ENCODE data around the gene OPHN1.

OPHN1 gene

DNA sequence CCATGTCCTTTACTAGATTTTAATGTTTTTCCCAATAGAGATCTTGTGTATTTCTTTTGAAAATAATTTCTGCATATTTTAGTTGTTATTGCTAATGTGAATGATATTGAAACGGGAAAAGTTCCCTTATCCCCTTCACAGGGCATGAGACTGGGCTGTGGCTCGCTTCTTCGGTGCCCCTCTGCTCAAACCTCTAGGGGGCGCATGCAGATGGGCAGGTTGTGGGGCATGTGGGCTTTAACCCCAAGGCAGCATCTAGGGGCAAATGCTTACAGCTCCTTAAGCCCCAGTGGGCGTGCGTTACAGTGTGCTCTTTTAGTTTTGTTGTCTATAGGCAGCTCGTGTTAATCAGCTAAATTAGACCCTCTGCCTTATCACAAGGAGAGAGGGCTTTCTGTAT, 194.7 kb downstream of the OPHN1 start:
- DNase-seq = no peak

DNA sequence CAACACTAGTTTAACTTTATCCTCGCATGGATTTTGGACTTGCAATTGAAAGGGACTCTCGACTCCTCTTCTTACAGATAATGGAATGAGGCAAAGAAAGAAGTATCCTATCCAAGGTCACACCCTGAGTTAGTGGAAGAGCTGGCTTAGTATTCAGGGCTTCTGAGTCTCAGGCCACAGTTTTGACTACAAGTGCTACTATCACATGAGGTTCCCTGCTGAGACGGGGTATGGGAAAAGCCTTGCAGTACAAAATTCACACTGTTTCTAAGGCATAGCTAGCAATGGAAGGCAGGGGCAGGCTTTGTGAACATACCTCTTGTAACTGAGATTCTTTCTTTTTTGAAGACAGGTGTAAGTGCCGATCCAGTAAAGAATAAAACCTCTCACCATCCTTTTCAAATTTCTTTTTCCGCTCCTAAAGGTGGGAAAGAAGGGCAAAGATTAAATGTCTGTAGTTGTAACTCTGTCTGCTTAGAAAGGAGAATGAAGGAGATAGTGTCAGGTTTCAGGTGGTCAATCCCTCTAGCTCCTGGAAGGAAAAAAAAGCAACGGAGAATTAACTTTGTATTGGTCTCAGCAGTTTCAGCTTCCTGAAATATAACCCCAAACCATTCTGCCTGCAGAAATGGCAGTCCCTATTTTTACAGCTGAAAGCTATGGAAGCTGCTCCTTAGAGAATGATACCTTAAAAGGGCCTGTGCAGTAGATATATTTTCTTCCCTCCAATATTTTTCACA, 199.0 kb downstream of the OPHN1 start:
- DNase-seq = no peak

DNA sequence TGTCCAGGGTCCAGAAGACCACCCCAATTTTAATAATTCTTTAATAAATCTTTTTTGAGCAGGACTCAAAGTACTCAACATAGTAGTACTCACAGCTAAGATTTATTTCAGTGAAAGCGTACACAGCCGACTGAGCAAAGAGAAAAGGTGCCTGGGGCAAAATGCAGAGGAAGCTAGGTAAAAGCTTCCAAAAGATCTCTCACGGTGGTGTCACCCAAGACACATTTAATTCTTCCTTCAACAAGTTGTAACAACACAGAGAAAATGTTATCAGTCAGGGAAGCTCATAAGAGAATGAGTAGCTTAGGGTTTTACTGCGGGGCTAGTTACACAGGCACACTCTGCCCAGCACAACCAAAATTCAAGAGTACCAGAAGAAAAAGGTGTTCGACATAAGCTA, 201.1 kb downstream of the OPHN1 start:
- no peak for DNase-seq

DNA sequence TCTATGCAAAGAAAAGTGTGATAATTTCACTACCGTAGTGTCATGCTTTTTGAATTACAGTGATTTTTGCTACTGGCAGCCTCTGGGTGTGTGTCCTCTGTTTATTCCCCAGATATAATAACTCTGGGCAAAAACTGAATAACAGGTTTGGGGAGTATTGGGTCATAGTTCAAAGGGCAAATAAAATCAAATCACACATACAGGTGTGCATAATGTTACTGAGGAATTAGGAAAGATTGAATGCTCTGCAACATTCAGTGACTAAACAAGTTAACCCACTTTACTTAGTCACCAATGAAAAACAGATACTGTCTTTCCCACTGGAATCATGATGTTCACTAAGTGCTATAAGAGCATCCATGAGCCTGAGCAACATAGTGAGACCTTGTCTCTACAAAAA, 224.3 kb downstream of the OPHN1 start:
- no peak for DNase-seq

DNA sequence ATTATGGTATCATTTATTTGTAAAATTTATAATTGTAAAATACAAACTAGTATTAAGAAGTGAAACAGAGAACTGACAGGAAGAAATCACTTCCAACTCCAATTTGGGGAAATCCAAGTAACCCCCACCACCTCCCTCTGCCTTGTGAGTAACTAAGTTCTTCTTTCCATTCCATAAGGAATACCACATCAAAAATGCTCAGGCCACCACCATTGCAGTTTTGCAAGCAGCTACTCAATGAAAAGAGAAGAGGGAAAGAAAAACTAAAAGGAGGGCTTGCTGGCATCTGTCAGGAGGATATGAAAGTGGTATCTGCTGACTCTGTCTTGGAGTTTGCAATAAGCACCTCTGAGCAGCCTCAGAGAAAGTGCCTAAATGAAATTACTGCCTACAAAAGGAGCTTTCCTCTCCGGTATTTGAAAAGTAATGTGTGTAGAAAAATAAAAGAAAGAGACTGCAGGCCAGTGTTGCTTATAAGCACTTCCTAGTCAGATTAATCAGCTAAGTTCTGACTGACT, 228.7 kb downstream of the OPHN1 start:
- DNase-seq = no peak

DNA sequence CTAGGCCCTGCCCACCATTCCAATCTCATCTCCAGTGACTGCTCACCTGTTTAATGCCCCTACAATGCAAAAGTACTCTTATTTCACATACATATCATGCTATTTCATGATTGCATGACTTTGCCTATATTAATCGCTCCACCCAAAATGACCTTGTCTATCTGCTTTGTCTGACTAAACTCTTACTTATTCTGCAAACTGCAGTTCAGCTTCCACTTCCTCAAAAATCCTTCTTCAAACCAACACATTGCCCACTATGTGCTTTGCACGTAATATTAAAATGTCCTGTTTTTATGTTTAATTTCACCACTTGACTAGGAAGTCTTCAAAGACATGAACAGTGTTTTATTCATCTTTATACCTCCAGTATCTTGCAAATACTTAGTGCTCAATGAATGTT, 229.6 kb downstream of the OPHN1 start:
- DNase-seq = no peak

DNA sequence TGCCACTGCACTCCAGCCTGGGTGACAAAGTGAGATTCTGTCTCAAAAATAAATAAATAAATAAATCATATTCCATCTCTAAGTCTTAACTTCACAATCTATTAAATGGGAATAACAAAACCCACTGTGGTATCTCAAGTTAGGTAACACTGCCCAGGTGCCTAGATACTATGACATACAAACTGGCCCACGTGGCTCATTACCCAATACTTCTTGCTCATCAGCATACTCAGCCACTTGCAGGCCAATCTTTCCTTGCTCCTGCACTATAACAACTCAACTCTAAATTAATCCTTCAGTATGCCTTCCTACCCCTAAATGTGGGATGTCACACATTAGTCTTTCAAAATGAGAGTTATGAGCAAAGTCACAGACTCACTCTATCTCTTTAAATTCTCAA, 230.1 kb downstream of the OPHN1 start:
- DNase-seq = no peak

DNA sequence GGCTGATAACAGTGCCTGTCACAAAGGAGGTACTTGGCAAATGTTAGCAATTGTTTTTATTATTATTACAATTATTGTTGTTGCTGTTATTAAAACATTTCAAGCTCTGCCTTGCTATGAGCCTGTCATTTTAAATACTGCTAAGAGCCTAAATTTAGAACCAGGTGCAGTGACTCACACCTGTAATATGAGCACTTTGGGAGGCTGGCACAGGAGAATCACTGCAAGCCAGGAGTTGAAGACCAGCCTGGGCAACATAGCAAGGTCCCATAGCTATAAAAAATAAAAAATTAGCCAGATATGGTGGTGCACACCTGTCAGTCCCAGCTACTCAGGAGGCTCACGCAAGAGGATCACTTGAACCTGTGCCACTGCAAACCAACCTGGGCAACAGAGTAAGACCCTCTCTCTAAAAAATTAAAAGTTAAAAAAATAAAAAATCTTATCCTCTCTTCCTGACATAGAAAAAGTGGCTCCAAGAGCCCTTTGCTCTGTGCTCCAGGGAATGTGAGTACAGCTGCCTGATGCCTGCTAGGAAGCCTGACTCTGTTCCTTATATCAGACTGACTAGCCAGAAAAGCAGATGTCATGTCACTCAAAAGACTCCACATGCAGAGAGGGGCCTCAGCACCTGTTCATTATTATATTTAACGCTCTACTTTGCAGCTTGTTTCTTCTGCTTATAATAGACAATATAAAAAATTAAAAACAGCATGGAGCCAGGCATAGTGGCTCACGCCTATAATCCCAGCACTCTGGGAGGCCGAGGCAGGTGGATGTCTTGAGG, 234.0 kb downstream of the OPHN1 start:
- DNase-seq = no peak

DNA sequence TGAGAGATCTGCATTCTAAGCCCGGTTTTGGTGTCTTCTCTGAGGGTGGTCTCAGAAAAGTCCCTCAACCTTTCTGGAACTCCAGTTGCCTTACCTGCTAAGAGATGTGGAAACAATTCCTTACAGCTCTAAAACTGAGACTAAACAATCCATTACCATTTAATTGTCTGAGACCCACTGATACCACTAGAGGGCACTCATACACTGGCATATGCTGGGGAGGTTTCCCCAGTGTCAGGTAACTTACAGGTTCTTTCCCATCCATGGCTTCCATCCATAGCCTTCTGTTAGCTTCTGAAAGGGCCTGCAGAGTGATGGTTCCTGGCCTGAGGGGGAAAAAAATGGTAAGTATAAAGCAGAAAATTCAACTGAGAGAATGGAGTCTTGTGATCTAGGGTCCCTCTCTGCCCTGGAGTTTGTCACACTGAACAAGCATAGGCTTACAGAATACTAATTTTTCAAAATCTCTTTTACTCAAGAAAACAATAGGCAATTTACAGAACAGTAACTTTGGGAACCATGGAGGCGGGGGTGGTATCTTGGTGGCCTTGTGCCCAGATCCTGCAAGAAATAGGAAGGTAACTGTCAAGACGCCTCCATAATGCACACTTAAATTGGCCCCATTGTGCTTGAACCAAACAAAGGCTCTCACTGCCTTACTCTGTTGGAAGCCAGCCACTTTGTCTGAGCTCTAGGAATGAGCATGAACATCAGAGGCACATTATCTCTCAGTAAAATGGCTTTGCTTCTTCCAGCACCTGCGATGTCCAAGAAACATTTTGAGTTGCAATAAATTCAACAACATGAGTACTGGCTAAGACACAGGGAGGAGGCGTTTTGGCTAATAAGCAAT, 236.1 kb downstream of the OPHN1 start:
- DNase-seq = peak; percentile 57

DNA sequence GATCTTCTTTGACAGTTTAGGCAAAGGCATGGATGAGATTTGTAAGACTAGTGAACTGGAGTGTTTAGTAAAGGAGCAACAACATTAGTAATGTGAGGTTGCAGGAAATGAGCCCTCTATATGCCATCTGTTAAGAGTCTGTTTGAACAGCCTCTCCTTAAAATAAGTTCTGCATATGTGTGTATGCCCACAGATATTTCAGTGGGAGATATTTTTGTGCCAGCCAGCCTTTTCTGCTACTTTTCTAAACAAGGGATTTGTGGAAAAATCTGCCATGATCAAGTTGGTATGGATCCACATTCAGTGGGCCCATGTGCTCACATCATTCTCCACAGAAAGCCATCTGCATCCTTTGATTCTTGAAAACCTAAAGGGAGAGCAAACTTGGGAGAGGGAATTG, 237.7 kb downstream of the OPHN1 start:
- DNase-seq = no peak

DNA sequence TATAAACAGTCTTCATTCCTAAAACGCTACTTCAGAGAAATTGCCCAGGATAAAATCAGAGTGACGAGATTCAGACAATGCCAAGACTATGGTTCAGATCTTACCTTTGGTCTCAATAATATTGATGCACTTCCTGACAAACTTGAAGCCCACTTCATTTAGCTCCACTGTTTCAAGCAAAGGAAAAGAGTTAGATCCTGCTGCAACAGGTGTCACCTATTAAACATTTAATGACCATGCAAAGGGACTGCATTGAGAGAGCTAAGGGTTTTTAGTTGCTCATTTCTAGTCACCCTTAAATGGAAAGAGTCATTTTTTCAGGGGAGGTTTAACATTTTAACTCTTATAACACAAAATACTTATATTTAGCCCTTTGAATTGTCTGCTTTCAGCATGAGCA, 239.5 kb downstream of the OPHN1 start:
- no peak for DNase-seq

DNA sequence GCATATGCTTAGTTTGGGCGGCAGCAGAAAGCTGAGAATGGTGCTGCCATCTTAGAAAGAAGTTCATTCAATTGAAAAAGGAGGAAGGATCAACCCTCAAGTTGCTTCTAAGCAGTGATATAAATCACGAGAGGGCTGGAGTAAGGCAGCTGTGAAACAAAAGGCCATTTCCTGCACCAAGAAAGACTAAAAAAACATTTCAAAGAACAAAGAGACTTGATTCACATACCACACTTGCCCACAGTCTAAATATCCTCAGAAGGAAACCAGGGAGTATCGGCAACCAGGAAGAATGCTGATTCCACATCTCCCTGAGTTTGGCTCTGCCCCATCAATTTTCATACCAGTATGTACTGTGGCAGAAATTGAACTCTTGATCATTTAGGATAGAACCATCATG, 240.1 kb downstream of the OPHN1 start:
- DNase-seq = no peak

DNA sequence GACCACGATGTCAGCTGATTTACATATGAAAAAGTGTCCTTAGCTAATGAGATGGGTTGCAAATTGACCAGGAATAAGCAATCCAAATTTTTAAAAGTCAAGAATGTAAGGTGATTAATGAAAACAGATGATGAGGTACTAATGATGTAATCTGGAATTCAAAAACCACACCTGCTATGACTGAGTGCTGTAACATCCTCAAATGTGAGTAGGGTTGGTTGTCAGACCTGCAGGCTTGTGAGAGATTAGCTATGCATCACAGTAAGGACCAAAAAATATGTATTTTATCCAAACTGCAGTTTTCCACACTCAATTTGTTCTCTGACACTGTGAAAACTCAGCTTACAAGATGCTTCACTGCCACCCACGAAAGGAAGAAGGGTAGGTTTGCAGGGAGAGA, 242.5 kb downstream of the OPHN1 start:
- DNase-seq = no peak

DNA sequence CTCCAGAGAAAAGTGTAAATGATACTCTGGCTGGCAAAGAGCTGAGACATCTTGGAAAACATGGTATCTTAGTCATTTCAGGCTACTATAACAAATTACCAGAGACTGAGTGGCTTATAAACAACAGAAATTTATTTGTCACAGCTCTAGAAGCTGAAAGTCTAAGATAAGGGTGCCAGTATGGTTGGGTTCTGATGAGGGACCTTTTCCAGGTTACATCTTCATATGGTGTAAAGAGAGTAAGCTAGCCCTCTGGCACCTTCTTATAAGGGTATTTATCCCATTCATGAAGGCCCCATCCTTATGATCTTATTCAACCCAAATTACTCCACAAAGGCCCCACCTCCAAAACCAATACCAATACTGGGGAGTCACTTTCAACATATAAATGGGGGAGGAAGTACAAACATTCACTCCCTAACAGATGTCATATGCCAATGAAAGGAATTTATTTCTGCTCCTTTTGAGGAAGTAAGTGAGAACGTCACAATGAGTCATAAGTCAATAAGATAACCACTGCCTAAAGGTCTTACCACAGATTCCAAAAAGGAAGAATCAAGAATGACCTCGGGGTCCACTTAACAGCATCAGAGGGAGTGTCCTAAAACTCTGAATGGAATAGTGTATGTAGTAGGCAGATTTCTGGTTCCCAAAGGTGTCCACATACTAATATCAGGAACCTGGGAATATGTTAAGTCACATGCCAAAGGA, 246.6 kb downstream of the OPHN1 start:
- no peak for DNase-seq

DNA sequence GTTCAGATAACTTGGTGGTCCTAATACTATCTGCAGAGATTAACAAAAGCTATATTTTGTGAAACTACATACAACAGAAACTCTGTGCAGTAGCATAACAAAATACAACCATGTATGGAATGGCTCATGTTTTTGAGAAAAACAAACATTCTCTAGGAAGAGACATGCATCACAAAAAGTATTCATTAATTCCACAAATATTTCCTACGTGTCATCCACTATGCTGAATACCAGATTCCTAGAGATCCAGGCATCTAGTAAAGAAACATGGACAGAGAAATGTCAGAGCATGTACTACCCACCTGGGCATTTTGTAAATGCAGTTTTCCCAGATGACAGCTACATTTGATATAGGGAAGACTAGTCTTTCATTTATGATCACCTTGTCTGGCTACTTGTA, 248.1 kb downstream of the OPHN1 start:
- DNase-seq = no peak

DNA sequence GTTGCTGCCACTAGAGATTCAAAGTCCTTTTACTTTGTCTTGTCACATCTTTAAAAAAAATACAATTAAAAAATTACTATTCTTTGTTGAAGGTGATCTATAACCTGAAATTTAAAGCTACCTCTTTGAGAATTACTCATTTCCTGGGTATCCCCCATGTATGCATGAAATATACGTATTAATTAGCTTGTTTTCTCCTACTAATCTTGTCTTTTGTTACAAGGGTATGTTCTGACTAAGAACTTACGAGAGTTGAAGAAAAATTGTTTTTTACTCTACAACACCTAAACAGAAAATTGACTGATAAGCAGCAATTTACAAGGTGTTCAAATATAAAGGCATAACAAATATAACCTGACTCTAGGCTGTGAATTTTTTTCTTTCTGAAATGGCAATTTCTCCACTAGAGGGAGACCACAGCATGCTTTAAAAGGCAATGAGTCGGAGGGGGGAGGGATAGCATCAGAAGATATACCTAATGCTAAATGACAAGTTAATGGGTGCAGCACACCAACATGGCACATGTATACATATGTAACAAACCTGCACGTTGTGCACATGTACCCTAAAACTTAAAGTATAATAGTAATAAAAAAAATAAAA, 249.6 kb downstream of the OPHN1 start:
- no peak for DNase-seq

DNA sequence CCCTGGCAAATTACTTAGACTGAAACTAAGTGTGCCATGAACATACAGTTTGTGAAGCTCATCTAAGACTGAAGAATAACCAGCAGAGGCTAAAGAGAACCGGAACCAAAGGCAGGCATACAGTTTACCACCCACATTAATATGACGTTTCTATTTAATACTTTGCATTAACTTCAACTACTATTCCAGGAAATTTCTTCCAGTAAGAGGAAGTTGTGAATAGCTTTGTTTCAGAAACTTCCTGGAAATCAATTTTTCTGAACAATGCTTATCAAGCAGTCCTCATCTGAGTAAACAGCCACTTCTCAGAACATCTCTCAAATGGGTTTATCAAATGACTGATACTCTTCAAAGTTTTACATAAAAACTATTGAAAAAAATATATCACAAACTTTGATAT, 252.7 kb downstream of the OPHN1 start:
- no peak for DNase-seq

DNA sequence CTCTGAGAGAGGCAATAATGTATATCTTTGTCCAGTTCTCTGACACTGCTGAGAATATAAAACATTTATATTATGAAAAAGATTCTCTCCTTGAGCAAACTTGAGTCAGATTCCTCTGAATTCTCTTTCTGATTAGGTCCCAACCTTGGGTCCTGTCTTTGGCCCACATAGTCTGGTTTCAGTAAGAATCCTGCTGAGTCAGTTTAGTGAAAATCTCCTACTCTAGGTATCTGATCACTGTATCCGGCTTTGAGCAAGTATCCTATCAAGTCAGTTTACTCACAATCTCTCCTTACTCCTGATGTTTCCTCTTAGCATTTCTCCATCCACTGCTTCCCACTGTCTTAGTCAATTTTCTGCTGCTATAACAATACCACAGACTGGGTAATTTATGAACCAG, 253.9 kb downstream of the OPHN1 start:
- DNase-seq = no peak

DNA sequence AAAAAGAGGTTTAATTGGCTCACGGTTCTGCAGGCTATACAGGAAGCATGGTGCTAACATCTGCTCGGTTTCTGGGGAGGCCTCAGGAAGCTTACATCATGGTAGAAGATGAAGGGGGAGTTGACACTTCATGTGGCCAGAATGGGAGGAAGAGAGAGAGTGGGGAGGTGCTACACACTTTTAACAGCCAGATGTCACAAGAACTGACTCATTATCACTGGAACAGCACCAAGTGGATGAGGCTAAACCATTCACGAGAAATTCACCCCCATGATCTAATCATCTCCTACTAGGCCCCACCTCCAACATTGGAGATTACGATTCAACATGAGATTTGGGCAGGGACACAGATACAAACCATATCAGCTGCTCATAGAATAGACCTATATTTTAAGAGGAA, 255.8 kb downstream of the OPHN1 start:
- DNase-seq = no peak

DNA sequence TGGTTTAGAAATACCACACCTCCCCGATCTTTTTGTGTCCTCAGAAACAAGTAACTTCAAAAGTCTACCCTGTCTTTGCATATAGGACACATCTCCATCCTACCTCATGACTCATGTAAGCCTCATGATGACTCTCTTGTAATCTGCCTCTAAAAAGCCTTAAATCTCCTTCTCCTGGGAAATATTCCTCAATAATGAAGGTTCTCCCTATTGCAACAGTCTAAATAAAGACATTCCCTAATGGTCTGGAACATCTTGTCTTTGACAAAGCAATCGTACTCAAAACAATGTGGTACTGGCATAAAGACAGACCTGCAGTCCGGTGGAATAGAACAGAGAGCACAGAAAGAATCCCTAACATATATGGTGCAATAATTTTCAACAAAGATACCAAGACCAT, 257.7 kb downstream of the OPHN1 start:
- no peak for DNase-seq

DNA sequence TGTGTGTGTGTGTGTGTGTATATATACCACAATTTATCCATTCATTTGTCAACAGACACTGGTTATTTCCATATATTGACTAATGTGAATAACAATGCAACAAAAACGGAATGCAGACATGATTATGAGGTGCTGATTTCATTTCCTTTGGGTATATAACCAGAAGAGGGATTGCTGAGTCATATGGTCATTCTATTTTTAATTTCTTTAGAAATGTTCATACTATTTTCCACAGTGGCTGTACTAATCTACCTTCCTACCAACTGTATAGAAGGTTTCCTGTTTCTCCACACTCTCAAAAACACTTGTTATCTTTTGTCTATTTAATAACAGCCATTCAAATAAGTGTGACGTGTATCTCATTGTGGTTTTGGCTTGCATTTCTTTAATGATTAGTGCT, 269.9 kb downstream of the OPHN1 start:
- peak in 1 of 2 experiments; percentile 30 for DNase-seq

DNA sequence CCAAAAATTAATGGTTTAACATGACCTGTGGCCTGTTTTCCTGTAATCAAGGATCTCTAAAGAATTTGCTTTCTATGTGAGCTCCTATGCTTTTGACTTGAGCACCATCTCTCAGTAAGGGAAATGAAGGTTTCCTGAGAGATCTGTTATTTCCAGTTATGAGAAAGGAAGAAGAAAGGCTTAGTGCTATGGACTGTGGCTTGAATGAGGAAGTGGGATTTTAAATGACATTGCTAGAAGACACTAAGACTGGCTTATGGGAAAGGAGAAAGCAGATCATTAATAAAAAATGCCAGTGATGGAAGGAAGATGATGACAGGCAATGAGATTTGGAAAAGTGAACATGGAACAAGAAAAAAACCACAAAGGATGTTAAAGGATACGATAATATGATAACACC, 285.4 kb downstream of the OPHN1 start:
- no peak for DNase-seq

All from NCI-H2081 (cell line).